PC-3 (cell line): Measurements from ENCODE around the gene AGAP1. TPM values are rescaled to one million over a fixed set of nuclear protein-coding genes. Genes with fewer than 3 reads are reported as not detected.
A peak's percentile ranks its signal among the peaks of the same experiment; 100 is the strongest.

ENCODE experiments used
- ATAC-seq: fragments of 200-7000 bp; cut with Tn5 transposase; 2 replicates; pipeline ENCODE4 v1.9.1; 2020; ENCODE audit warnings: mild to moderate bottlenecking, moderate library complexity
- BruUV-seq: library from RNA; stranded (reverse); fragments of 400-500 nt; replicated peaks from 2 replicates; lab custom pipeline; 2021; lab: Mats Ljungman, UMichigan
- CTCF ChIA-PET: fragments of 300-600 bp; sonication (Branson Sonifier 250); formaldehyde crosslinking; loops from one replicate; lab custom pipeline; 2022; ENCODE audit warnings: antibody characterized with exemption; lab: Charles Lee
- POLR2A ChIA-PET: fragments of 300-600 bp; sonication (Branson Sonifier 250); formaldehyde crosslinking; loops from one replicate; lab custom pipeline; 2022; ENCODE audit warnings: antibody characterized with exemption; ENCODE audit not compliant: unreplicated experiment; lab: Charles Lee
- DNase-seq: peaks from one replicate; pipeline ENCODE4 v3.0.0-alpha.2; 2015
- H2AFZ ChIP-seq: fragments of 300-600 bp; sonication (generic); 2 replicates; pipeline ENCODE4 v1.6.0; 2016; ENCODE audit warnings: antibody characterized with exemption, low read length
- H3F3A ChIP-seq: fragments of 300-600 bp; sonication (generic); one replicate; pipeline ENCODE4 v1.6.0; 2017; ENCODE audit warnings: antibody characterized with exemption, low read length, control low read depth, mild to moderate bottlenecking; ENCODE audit not compliant: unreplicated experiment
- H3K27ac ChIP-seq: fragments of 300-600 bp; sonication (generic); 2 replicates; pipeline ENCODE4 v1.5.1; 2016; ENCODE audit warnings: mild to moderate bottlenecking, low read length
- H3K27me3 ChIP-seq: fragments of 300-600 bp; sonication (generic); 2 replicates; pipeline ENCODE4 v1.6.1; 2016; ENCODE audit warnings: low read length, mixed read lengths
- H3K36me3 ChIP-seq: fragments of 300-600 bp; sonication (generic); 2 replicates; pipeline ENCODE4 v1.6.1; 2016; ENCODE audit warnings: low read depth, mixed run types, low read length, mixed read lengths
- H3K4me1 ChIP-seq: fragments of 300-600 bp; sonication (generic); 2 replicates; pipeline ENCODE4 v1.5.1; 2016; ENCODE audit warnings: low read length; ENCODE audit not compliant: insufficient read depth
- H3K4me2 ChIP-seq: fragments of 300-600 bp; sonication (generic); 2 replicates; pipeline ENCODE4 v1.6.0; 2016; ENCODE audit warnings: low read length
- H3K4me3 ChIP-seq: fragments of 300-600 bp; sonication (generic); 2 replicates; pipeline ENCODE4 v1.5.1; 2016; ENCODE audit warnings: mild to moderate bottlenecking, low read length, mixed read lengths
- H3K79me2 ChIP-seq: fragments of 300-600 bp; sonication (generic); 2 replicates; pipeline ENCODE4 v1.6.1; 2017; ENCODE audit warnings: low read length, mixed read lengths
- H3K9ac ChIP-seq: fragments of 300-600 bp; sonication (generic); 2 replicates; pipeline ENCODE4 v1.6.0; 2016; ENCODE audit warnings: mild to moderate bottlenecking, low read length
- H3K9me2 ChIP-seq: fragments of 300-600 bp; sonication (generic); replicated peaks from 2 replicates; pipeline ENCODE4 v1.6.1; 2016; ENCODE audit warnings: mixed run types, low read length, mixed read lengths
- H3K9me3 ChIP-seq: fragments of 300-600 bp; sonication (generic); 2 replicates; pipeline ENCODE4 v1.6.1; 2016; ENCODE audit warnings: low read length, mixed read lengths
- H4K20me1 ChIP-seq: fragments of 300-600 bp; sonication (generic); 2 replicates; pipeline ENCODE4 v1.6.1; 2016; ENCODE audit warnings: low read length, mixed read lengths
- EZH2 ChIP-seq: fragments of 300-600 bp; sonication (generic); IDR thresholded peaks from one replicate; pipeline ENCODE4 v1.6.1; 2017; ENCODE audit warnings: antibody characterized with exemption, mild to moderate bottlenecking, low read length; ENCODE audit not compliant: unreplicated experiment
- EZH2phosphoT487 ChIP-seq: fragments of 300-600 bp; sonication (generic); IDR thresholded peaks from 2 replicates; pipeline ENCODE4 v1.6.1; 2018; ENCODE audit warnings: mild to moderate bottlenecking, antibody characterized with exemption, low read length, borderline replicate concordance
- intact Hi-C: fragments of 100-400 bp; cut with micrococcal nuclease; formaldehyde crosslinking; loops from 2 replicates; pipeline ENCODE4 v1.9.0; 2023
- total RNA-seq: library from RNA; depleted of rRNA; stranded (reverse); fragments of >200 nt; gene quantifications from 2 replicates; pipeline ENCODE4 v1.2.3, GENCODE V29; 2014
- TF ChIP-seq, protein P1 (sequence below): fragments of 300-600 bp; sonication (generic); conservative IDR thresholded peaks from 2 replicates; pipeline ENCODE4 v1.5.1; 2017; ENCODE audit warnings: antibody characterized with exemption, low read depth, mild to moderate bottlenecking, low read length

AGAP1 gene
- total RNA-seq, 1 experiment from 2014 or later: 31.0 TPM

DNA sequence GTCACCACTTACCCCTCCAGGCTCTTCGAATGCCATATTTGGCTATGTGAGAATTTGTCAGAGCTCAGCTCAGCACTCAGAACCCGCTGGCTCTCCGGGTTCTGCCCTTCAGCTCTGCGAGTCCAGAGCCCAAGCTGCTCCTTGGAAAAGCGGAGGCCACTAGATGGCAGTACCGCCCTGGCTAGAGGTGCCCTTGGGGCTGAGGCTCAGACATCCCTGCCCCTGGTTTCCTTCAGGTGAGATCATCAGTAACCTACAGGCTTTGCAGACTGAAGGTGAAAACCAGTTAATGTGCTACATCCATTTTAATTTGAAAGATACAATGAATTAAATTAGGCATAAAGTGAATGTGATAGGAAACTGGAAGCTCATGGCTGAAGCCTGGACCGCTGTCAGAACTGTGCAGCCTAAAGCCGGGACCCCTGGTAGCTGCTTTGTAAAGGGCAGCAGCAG is 285.6 kb downstream of the AGAP1 start:
- no peak for TF ChIP-seq EZH2
- TF ChIP-seq, protein P1, sequence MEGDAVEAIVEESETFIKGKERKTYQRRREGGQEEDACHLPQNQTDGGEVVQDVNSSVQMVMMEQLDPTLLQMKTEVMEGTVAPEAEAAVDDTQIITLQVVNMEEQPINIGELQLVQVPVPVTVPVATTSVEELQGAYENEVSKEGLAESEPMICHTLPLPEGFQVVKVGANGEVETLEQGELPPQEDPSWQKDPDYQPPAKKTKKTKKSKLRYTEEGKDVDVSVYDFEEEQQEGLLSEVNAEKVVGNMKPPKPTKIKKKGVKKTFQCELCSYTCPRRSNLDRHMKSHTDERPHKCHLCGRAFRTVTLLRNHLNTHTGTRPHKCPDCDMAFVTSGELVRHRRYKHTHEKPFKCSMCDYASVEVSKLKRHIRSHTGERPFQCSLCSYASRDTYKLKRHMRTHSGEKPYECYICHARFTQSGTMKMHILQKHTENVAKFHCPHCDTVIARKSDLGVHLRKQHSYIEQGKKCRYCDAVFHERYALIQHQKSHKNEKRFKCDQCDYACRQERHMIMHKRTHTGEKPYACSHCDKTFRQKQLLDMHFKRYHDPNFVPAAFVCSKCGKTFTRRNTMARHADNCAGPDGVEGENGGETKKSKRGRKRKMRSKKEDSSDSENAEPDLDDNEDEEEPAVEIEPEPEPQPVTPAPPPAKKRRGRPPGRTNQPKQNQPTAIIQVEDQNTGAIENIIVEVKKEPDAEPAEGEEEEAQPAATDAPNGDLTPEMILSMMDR: peak; percentile 92
- no peak overlapping the region for H3K9ac ChIP-seq
- POLR2A ChIA-PET: no interaction called here

DNA sequence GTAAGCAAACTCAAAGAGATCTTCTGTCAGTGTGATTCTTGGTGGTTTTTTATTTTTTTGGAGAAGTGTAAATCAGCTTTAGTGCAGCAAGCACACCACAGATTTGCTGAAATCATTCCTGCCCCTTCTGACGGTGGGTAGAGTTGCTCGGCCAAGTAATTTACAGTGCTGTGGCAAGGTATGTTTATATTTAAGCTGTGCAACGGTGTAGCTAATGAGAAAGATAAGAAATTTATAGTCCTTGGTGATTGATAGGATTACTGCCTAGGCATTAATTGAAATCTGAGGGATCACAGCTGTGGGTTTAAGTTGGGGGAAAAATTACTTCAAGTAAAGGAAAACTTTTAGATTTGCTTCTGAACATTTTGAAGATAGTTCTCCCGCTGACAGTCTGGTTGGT is 286.6 kb downstream of the AGAP1 start:
- Histone ChIP-seq H3F3A (no peaks in the 10 kb centered on the region), H3K36me3 (no peaks in the 10 kb centered on the region; the same call in 1 of the 2 replicates), H3K9me2 (no peaks in the 10 kb centered on the region), H3K4me1 (no peaks in the 10 kb centered on the region), H3K4me3 (no peak overlapping the region), H3K9ac (no peak overlapping the region), H4K20me1 (no peaks in the 10 kb centered on the region), H3K9me3 (no peaks in the 10 kb centered on the region), H3K4me2 (no peak overlapping the region), H3K27ac (no peak overlapping the region), H3K27me3 (no peaks in the 10 kb centered on the region), H2AFZ (no peak overlapping the region), H3K79me2 (no peaks in the 10 kb centered on the region)
- ATAC-seq (no peak), DNase-seq (no peak)
- TF ChIP-seq EZH2phosphoT487 (no peak), EZH2 (no peak)
- TF ChIP-seq, protein P1: no peak
- ChIA-PET CTCF (interaction anchor here (0.6 kb wide), 1 partner anchor 386 kb away, joined by 3 read pairs; no protein-coding TSS in a partner anchor), POLR2A (no interaction called here)
- intact Hi-C loops: no loop called here
- BruUV-seq: no TSS peak

More for the DNA sequence above, 285.6 kb downstream of the AGAP1 start:
- no peaks in the 10 kb centered on the region for H3K4me1 ChIP-seq
- H3K4me2 ChIP-seq: no peak overlapping the region
- CTCF ChIA-PET: interaction anchor here (0.6 to 1.8 kb wide), 5 partner anchors 14 to 401 kb away, joined by 3 to 9 read pairs (median 7); no protein-coding TSS in a partner anchor
- no peaks in the 10 kb centered on the region for H3K27me3 ChIP-seq
- no peaks in the 10 kb centered on the region for H3K9me2 ChIP-seq
- intact Hi-C loops: loop anchor here (1.0 kb wide), 1 partner anchor 402 kb away; no protein-coding TSS in a partner anchor
- ATAC-seq (peak; percentile 98), DNase-seq (peak; percentile 85)
- no TSS peak for BruUV-seq
- no peaks in the 10 kb centered on the region; the same call in 1 of the 2 replicates for H3K36me3 ChIP-seq
- no peak overlapping the region for H2AFZ ChIP-seq
- H3K27ac ChIP-seq: no peak overlapping the region
- no peaks in the 10 kb centered on the region for H3F3A ChIP-seq
- no peak overlapping the region for H3K4me3 ChIP-seq
- H3K9me3 ChIP-seq: no peaks in the 10 kb centered on the region
- no peaks in the 10 kb centered on the region for H3K79me2 ChIP-seq
- no peaks in the 10 kb centered on the region for H4K20me1 ChIP-seq

DNA sequence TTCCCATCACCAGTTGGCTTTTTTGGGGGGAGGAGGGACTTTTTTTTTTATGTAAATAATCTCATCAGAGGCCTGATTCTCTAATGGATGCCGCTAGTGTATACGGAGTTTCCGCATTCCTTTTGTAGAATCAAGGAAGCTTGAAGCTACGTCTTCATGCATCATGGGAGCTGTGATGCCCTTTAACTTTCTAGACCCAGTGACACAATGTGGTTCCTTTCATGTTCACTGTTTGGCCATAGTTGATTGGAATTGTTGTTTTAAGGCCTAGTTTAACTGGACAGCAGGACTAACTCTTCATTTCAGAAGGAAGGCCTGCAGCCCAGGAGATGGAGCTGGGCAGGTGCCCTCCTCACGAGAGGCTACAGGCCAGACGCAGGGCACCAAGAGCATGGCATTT is 287.9 kb downstream of the AGAP1 start:
- Histone ChIP-seq H3K9me2 (no peaks in the 10 kb centered on the region), H3K27me3 (no peaks in the 10 kb centered on the region), H3K79me2 (no peaks in the 10 kb centered on the region), H3K36me3 (no peaks in the 10 kb centered on the region; the same call in 1 of the 2 replicates), H3K4me2 (no peak overlapping the region), H2AFZ (no peak overlapping the region), H3F3A (no peaks in the 10 kb centered on the region), H3K9ac (no peak overlapping the region), H3K9me3 (no peaks in the 10 kb centered on the region), H4K20me1 (no peaks in the 10 kb centered on the region), H3K4me3 (no peak overlapping the region), H3K27ac (no peak overlapping the region), H3K4me1 (no peaks in the 10 kb centered on the region)
- ChIA-PET POLR2A (no interaction called here), CTCF (no interaction called here)
- no peak for ATAC-seq
- intact Hi-C loops: no loop called here
- DNase-seq: no peak
- TF ChIP-seq EZH2phosphoT487 (no peak), EZH2 (no peak)
- TF ChIP-seq, protein P1: no peak
- no TSS peak for BruUV-seq
